ENCODE measurements around the gene LY9.

Gene LY9

GRCh38 chr1:160795951-160796383, at the start of gene LY9:
Gene LY9 (plus strand): TSS chr1:160796174. CDS start chr1:160796188, 14 bp downstream.
- H3K4me1 Mint-ChIP-seq (ENCODE audit: low read depth), result peaks cover 59% of the 10 kb centered on the region
- peaks cover 5% of the 10 kb centered on the region for H3K36me3 Mint-ChIP-seq
- peak within 1 kb of the TSS; percentile 97 for H3K27ac Mint-ChIP-seq
- H3K9me3 Mint-ChIP-seq (ENCODE audit: low read depth), result no peaks in the 10 kb centered on the region
- H3K27me3 Mint-ChIP-seq, result no peaks in the 10 kb centered on the region
- peak within 1 kb of the TSS; percentile 93 for H3K4me3 Mint-ChIP-seq

GRCh38 chr1:160746836-160747500, 49.0 kb upstream of the LY9 start:
- Mint-ChIP-seq H3K36me3 (peaks cover 46% of the 10 kb centered on the region), H3K4me1 (ENCODE audit: low read depth) (peaks cover 90% of the 10 kb centered on the region), H3K27me3 (no peaks in the 10 kb centered on the region), H3K27ac (peak overlapping the region; percentile 98), H3K4me3 (peak overlapping the region; percentile 31), H3K9me3 (ENCODE audit: low read depth) (no peaks in the 10 kb centered on the region)

- H3K36me3 Mint-ChIP-seq, result peaks cover 43% of the 10 kb centered on the region
- peaks cover 90% of the 10 kb centered on the region for H3K4me1 Mint-ChIP-seq (ENCODE audit: low read depth)
- peak overlapping the region; percentile 31 for H3K4me3 Mint-ChIP-seq
- peak overlapping the region; percentile 98 for H3K27ac Mint-ChIP-seq
- H3K27me3 Mint-ChIP-seq, result no peaks in the 10 kb centered on the region
- no peaks in the 10 kb centered on the region for H3K9me3 Mint-ChIP-seq (ENCODE audit: low read depth)
Measured at GRCh38 chr1:160747717-160748116, 48.3 kb upstream of the LY9 start.

DNA sequence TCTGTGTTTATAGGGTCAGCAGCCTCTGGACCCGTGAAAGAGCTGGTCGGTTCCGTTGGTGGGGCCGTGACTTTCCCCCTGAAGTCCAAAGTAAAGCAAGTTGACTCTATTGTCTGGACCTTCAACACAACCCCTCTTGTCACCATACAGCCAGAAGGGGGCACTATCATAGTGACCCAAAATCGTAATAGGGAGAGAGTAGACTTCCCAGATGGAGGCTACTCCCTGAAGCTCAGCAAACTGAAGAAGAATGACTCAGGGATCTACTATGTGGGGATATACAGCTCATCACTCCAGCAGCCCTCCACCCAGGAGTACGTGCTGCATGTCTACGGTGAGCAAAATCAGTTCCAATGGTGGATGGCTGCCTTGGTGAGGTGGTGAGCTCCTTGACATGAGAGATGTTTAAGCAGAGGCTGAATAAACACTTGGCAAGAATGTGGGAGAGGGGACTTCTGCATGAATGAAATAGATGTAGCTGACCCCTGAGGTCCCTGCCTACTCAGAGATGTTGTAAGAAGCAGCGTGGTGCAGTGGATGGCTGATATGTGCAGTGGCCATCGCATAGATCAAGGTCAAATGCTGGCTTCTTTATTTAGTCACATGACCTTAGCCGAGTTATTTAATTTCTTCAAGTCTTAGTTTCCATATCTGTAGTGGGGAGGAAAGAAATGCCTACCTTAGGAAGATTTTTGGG, 47.6 kb upstream of the LY9 start:
- Mint-ChIP-seq H3K36me3 (peaks cover 44% of the 10 kb centered on the region), H3K4me1 (ENCODE audit: low read depth) (peaks cover 90% of the 10 kb centered on the region), H3K27me3 (no peaks in the 10 kb centered on the region), H3K4me3 (peak overlapping the region; percentile 48), H3K27ac (peak overlapping the region; percentile 98), H3K9me3 (ENCODE audit: low read depth) (no peaks in the 10 kb centered on the region)

DNA sequence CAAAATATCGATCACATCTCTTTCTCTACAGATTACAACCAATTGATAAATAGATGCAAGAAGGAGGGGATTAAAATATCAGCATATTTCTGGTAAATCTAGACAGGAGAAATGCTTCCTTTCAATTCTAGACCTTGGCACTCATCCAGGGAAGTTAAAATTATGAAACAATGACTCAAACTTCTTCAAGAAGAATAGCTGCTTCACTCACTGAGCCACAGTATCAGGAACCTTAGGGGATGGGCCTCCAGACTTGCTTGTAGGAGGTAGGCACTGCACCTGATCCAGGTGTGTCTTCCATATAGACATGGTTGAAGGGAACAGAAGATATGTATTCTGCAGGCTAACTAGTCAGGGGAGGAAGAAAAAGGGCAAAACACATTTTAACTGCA, 47.1 kb upstream of the LY9 start:
- Mint-ChIP-seq H3K9me3 (ENCODE audit: low read depth) (no peaks in the 10 kb centered on the region), H3K27me3 (no peaks in the 10 kb centered on the region), H3K27ac (peak overlapping the region; percentile 98), H3K36me3 (peaks cover 45% of the 10 kb centered on the region), H3K4me1 (ENCODE audit: low read depth) (peaks cover 91% of the 10 kb centered on the region), H3K4me3 (peak overlapping the region; percentile 48)

DNA sequence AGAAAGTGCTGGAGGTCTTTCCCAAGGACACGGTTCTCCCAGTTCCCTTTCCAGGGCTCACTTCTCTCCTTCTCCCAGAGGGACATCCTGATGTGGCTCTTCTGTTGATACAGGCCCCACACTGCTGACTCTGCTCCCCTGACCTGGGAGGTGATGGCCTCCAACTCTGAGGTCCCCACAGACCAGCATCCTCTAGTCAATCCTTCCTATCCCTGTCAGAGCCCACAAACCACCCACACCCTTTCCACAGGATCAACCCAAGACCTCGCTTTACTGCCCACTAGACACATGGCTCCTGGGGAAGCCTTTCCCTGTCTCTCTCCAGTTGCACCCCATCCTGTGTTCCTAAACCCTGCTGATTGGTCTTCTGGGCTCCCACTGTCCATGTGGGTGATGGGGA, 45.4 kb upstream of the LY9 start:
- Mint-ChIP-seq H3K4me3 (peak overlapping the region; percentile 76), H3K27ac (peak overlapping the region; percentile 97), H3K27me3 (no peaks in the 10 kb centered on the region), H3K4me1 (ENCODE audit: low read depth) (peaks cover 83% of the 10 kb centered on the region), H3K36me3 (peaks cover 44% of the 10 kb centered on the region), H3K9me3 (ENCODE audit: low read depth) (no peaks in the 10 kb centered on the region)

- Mint-ChIP-seq H3K36me3 (peaks cover 49% of the 10 kb centered on the region), H3K4me3 (peak overlapping the region; percentile 66), H3K9me3 (ENCODE audit: low read depth) (peaks cover 7% of the 10 kb centered on the region), H3K27ac (peak overlapping the region; percentile 98), H3K27me3 (no peaks in the 10 kb centered on the region), H3K4me1 (ENCODE audit: low read depth) (peaks cover 83% of the 10 kb centered on the region)
Measured at GRCh38 chr1:160752406-160752805, 43.6 kb upstream of the LY9 start.

DNA sequence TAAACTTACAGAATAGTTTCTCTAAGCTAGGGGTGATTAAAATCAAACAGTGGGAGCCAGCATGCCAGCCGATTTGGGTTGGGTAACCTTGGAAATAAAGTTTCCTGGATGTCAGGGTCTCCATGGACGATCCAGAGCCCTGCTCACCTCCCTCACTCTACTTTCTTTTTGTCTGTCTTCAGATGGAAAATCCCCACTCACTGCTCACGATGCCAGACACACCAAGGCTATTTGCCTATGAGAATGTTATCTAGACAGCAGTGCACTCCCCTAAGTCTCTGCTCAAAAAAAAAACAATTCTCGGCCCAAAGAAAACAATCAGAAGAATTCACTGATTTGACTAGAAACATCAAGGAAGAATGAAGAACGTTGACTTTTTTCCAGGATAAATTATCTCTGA, 43.0 kb upstream of the LY9 start:
- Mint-ChIP-seq H3K27ac (peak overlapping the region; percentile 98), H3K36me3 (peaks cover 46% of the 10 kb centered on the region), H3K4me3 (peak overlapping the region; percentile 66), H3K27me3 (no peaks in the 10 kb centered on the region), H3K4me1 (ENCODE audit: low read depth) (peaks cover 82% of the 10 kb centered on the region), H3K9me3 (ENCODE audit: low read depth) (peaks cover 7% of the 10 kb centered on the region)

GRCh38 chr1:160753594-160753993, 42.4 kb upstream of the LY9 start:
- Mint-ChIP-seq H3K27ac (peak overlapping the region; percentile 98), H3K27me3 (no peaks in the 10 kb centered on the region), H3K36me3 (peaks cover 42% of the 10 kb centered on the region), H3K9me3 (ENCODE audit: low read depth) (peaks cover 7% of the 10 kb centered on the region), H3K4me3 (no peak overlapping the region), H3K4me1 (ENCODE audit: low read depth) (peaks cover 77% of the 10 kb centered on the region)

GRCh38 chr1:160755461-160755860, 40.5 kb upstream of the LY9 start:
- peaks cover 33% of the 10 kb centered on the region for H3K36me3 Mint-ChIP-seq
- H3K27me3 Mint-ChIP-seq, result no peaks in the 10 kb centered on the region
- H3K4me3 Mint-ChIP-seq, result peak overlapping the region; percentile 17
- peak overlapping the region; percentile 97 for H3K27ac Mint-ChIP-seq
- peaks cover 66% of the 10 kb centered on the region for H3K4me1 Mint-ChIP-seq (ENCODE audit: low read depth)
- peaks cover 7% of the 10 kb centered on the region for H3K9me3 Mint-ChIP-seq (ENCODE audit: low read depth)

GRCh38 chr1:160755911-160756848, 39.8 kb upstream of the LY9 start:
- H3K27me3 Mint-ChIP-seq, result no peaks in the 10 kb centered on the region
- H3K36me3 Mint-ChIP-seq, result peaks cover 26% of the 10 kb centered on the region
- peaks cover 59% of the 10 kb centered on the region for H3K4me1 Mint-ChIP-seq (ENCODE audit: low read depth)
- H3K27ac Mint-ChIP-seq, result peak overlapping the region; percentile 97
- H3K9me3 Mint-ChIP-seq (ENCODE audit: low read depth), result peaks cover 7% of the 10 kb centered on the region
- peak overlapping the region; percentile 46 for H3K4me3 Mint-ChIP-seq

DNA sequence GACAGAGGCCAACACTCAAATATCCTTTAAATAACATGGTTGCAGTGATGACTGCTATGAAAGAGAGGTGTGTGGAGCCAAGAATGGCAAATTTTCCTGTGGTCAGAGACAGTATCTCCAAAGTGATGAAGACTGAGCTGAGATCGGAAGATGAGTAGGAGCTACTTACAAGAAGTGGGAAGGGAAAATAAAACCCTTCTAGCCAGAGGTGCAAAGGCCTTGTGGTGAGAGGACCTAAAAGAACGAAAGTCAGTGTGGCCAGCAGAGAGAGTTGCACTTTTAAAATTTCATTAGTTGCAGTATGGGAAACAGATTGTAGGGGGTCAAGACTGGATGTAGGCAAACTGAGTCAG, 39.1 kb upstream of the LY9 start:
- H3K9me3 Mint-ChIP-seq (ENCODE audit: low read depth), result peaks cover 7% of the 10 kb centered on the region
- peak overlapping the region; percentile 46 for H3K4me3 Mint-ChIP-seq
- H3K36me3 Mint-ChIP-seq, result peaks cover 24% of the 10 kb centered on the region
- peak overlapping the region; percentile 97 for H3K27ac Mint-ChIP-seq
- no peaks in the 10 kb centered on the region for H3K27me3 Mint-ChIP-seq
- H3K4me1 Mint-ChIP-seq (ENCODE audit: low read depth), result peaks cover 56% of the 10 kb centered on the region

DNA sequence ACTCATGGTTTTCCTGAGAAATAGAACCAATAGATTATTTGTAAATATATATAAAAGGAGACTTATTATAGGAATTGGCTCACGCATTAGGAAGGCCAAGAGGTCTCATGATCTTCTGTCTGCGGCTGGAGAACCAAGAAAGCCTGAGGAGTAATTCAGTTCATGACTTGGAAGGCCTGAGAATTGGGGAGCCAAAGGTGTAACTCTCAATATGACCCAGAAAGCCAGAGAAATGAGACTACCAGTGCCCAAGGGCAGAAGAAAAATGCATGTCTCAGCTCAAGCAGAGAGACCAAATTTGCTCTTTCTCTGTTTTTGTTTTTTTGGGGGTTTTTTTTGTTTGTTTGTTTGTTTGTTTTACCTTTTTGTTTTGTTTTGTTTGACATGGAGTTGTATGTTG, 37.5 kb upstream of the LY9 start:
- Mint-ChIP-seq H3K36me3 (peaks cover 11% of the 10 kb centered on the region), H3K4me3 (no peak overlapping the region), H3K4me1 (ENCODE audit: low read depth) (peaks cover 39% of the 10 kb centered on the region), H3K27ac (peak overlapping the region; percentile 78), H3K27me3 (no peaks in the 10 kb centered on the region), H3K9me3 (ENCODE audit: low read depth) (peaks cover 7% of the 10 kb centered on the region)

GRCh38 chr1:160759740-160760139, 36.2 kb upstream of the LY9 start:
- Mint-ChIP-seq H3K27ac (peak overlapping the region; percentile 34), H3K36me3 (peaks cover 7% of the 10 kb centered on the region), H3K9me3 (ENCODE audit: low read depth) (peaks cover 7% of the 10 kb centered on the region), H3K4me1 (ENCODE audit: low read depth) (peaks cover 36% of the 10 kb centered on the region), H3K4me3 (no peak overlapping the region), H3K27me3 (no peaks in the 10 kb centered on the region)

- Mint-ChIP-seq H3K4me1 (ENCODE audit: low read depth) (peaks cover 36% of the 10 kb centered on the region), H3K36me3 (peaks cover 7% of the 10 kb centered on the region), H3K9me3 (ENCODE audit: low read depth) (peaks cover 7% of the 10 kb centered on the region), H3K27me3 (no peaks in the 10 kb centered on the region), H3K4me3 (no peak overlapping the region), H3K27ac (no peak overlapping the region)
Measured at GRCh38 chr1:160761046-160761445, 34.9 kb upstream of the LY9 start.

Data from activated naive CD8-positive, alpha-beta T cell (primary cell).